ENCODE data around the gene FTSJ1.

Gene FTSJ1

GRCh38 chrX:48531358-48531959 lies 55.5 kb downstream of the FTSJ1 start:
- DNase-seq, result no peak

- no peak for DNase-seq
These were observed 56.2 kb downstream of the FTSJ1 start for GRCh38 chrX:48532161-48532560.

GRCh38 chrX:48533165-48533564 lies 57.2 kb downstream of the FTSJ1 start:
- no peak for DNase-seq

Measured in activated CD8-positive, alpha-beta memory T cell treated with anti-CD3 and anti-CD28 coated beads for 24 hours (primary cell).